Inflammatory macrophage (primary cell): ENCODE data around the gene OSBPL2.

Experiments
- DNase-seq, 2 donors: peaks; one replicate each; pipeline ENCODE4 v3.0.0-alpha.2; 2020 to 2022

Gene OSBPL2

DNA sequence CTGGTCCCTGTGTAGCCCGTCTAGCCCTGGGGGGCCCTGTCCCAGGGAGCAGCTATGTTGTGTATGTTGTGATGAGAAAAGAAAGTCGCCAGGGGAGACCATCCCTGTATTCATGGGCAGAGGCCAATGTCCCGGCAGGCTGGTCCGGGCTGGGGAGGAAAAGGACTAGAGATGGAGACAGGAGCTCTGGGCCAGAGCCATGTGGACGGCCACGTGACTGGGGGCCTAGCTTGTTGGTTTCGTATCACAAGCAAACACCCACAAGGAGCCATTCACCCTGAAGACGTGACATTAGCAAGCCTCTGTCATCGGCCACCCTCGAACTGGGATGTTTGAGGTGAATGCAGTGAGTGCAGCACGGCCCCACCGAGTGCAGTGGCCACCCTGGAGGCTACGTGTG, 15.3 kb upstream of the OSBPL2 start:
- DNase-seq = no peak

DNA sequence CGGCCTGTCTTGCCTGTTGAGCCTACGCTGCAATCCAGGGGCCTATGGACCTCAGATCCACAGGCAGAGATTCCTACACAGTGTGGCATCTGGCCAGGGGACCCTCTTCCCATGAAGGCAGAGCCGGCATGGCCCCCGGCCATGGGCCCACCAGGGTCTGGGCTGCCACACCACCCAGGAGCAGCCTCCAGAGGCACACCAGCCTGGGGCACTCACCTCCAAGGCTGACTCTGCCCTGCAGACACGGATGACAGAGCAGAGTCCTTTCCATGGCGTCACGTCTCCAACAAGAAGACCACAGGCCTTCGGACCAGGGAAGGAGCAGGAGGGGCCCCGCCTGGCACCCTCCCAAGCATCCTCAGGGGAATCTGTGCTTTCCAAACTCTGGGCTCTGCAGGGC, 14.8 kb upstream of the OSBPL2 start:
- no peak for DNase-seq

DNA sequence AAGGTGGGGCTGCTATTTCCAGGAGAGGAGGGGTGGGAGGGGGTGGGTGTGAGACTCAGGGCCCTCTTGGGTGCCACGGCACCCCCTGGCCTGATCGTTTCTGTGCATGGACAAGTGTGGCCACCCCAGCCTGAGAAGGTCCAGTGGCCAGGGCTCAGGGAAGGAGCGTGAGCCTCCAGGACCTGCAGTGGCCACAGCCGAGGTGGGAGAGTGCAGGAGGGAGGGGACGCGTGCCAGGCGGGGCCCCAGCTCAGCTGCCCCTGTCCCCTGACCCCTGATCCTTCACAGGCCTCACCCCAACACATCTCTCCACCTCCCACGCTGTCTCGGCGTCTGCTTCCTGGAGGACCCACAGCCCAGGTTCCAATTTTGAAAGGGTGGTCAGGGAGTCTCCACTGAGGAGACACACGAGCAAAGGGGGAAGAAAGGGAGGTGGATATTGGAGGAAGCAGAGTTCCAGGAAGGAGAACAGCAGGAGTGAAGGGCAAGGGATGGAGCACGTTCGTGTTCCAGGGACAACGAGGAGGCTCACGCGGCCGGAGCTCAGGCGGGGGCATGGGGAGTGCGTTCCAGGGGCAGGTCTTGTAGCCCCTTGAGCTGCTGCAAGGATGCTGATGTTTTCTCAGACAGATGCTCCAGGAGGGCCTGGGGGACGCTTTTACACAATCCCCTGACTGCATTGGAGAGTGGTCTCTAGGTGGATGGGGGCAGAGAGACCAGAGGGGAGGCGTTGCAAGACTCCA, 14.0 kb upstream of the OSBPL2 start:
- no peak for DNase-seq

DNA sequence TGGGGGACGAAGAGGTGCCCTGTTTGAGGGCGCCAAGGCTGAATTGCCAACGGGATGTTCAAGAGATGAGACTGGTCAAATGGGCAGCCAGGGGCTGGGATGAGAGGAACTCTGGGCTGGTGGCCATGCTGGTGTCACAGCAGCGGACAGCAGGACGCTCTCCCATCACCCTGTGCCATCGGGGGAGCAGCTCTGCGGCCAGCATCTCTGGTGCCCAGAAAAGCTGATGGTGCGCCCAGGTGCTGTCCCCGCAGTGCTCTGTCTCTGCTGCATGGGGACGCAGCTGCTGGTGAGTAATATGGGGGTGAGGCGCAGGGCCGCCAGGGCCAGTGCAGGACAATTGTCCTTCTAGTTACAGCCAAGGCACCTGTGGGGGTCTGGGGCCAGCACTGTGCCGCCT, 13.3 kb upstream of the OSBPL2 start:
- DNase-seq = no peak

DNA sequence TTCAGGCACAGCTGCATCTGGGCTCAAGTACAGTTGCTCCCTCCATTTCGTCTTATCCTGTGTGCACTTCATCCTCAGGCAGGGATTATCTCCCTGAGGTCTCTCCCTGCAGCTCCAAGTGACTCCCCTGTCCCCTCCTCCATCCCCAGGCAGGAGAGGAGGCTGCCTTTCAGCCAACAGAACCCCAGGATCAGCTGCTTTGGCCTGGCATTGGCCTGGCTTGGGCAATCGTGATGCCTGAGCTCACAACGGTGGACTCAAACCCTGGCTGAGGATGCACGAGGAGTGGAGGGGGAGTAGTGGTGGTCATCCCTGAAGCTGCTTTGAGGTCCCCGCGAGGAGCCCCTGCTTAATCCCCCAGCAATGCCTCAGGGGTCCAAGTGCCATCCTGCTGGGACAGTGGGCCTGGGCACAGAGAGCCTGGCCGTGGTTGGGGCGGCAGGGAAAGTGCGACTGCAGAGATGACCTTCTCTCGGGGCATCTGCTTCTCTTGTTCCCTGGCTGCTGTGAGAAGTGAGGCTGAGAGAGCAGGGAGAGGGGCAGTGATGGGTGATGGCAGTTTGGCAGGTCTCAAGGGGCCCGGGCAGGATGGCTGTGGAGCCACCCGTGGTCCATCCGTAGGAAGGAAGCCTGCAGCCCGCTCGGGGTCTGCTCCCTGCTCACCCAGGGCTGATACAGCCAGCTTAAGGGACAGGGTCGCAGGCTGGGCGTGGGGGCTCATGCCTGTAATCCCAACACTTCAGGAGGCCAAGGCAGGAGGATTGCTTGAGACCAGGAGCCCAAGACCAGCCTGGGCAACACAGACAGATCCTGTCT, 12.3 kb upstream of the OSBPL2 start:
- DNase-seq = no peak

DNA sequence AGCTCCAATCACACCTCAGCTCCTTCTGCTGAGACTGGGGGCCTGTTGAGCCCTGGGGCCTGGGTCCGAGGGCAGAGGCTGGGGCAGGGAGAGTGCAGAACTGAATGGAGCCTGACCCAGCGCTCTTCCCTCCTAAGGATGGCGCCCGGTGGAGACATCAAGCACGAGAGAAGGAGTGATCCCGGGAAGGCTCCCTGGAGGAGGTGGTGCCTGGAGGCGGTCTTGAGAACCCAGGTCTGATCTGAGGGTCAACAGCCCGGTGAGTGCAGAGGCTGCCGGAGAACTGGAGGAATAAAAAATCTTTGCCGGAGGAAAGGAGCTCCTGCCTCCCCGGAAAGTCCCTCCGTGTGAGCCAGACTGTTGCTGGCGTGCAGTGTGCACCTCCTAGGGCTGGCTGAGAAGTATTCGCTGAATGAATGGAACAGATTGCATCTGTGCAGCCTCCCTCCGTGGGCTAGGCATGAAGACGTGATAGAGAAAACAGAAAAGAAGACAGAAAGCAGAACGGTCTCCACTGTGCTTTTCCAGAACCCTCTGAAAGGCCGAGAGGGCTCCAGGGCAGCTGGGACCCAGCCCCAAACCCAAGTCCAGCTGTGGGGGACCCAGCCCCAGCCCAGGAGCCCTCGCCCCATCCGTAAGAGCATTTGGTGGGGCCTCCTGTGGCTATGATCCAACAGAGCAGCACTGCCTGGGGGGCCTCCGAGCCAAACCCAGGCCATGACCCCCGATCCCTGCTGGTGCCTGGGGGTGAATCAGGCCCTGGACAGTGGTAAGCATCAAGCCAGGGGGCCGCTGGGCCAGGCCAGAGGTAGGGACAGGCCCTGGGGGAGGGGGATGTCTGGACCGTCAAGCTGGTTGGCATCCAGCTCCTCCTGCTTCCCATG, 11.4 kb upstream of the OSBPL2 start:
- DNase-seq = no peak

DNA sequence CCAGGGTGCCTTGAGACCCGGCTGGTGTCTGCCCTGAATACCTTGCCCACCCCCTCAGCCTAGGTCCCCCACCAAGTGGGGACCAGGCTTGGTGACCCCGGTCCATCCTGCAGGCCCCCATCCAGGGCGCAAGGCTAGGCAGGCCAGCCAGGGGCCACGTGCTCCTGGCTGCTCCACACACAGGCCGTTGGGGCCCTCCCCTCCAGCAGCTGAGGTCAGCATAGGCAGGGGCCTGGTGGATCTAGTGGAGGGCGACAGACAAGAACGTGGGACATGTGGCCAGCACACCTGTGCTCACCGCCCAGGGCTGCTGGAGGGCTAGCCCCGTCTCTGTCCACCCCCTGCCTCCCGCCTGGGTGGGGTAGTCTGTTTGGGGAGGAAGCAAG, 10.7 kb upstream of the OSBPL2 start:
- DNase-seq = no peak

DNA sequence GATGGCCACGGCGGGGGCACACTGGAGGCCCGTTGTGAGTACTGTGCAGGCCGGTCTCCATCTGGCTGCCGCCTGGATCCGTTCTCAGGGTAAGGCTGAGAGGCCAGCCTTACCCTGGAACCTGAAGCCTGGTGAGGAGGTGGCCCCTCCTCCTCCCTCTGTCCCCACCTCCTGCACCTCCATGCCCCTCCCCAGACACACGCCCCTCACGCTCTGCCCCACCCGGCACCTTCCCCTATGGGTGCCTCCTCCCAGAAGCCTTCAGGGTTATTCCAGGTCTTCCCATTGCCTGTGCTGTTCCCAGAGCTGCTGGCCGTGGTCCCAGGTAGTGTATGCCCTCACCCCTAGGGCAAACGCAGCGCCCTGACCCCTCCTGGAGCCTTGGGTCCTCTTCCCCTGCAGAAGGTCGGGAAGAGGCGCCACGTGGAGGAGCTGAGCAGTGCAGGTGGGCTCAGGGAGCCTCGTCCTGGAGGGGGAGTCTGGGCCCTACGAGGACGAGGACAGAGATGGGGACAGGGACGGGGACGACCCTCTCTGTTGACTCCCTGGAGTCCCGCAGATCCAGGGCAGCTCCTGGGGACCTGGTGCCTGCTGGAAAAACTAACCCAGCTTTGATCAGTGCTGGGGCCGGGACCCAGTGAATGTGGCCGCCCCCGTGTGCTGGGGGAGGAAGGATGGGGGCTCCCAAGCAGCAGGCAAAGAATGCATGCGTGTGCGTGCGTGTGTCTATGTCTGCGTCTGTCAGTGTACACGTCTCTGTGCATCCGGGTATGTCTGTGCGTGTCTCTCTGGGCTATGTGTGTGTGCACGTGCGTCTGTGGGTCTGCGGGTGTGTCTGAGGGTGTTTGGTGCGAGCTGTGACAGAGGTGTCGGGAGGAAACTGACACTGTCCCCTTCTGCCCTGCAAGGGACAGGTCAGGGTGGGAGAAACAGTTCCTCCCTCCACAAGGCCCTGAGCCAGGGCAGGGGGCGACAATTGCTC, 10.1 kb upstream of the OSBPL2 start:
- DNase-seq = no peak

DNA sequence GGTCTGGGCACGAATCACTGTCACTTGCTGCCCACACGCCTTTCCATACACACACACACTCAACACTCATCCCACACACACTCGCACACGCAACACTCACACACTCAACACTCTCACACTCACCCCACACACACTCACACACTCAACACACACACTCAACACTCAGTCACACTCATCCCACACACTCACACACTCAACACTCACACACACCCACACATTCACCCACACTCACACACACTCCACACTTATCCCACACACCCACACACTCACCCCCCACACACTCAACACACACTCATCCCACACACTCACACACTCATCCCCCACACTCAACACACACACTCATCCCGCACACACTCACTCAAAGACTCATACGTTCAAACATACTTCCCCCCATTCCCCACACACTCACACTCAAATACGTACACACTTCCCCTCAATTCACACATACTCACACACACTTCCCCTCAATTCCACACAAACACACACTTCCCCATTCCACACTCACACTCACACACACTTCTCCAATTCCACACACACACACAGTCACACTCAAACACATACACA, 9.3 kb upstream of the OSBPL2 start:
- no peak for DNase-seq

DNA sequence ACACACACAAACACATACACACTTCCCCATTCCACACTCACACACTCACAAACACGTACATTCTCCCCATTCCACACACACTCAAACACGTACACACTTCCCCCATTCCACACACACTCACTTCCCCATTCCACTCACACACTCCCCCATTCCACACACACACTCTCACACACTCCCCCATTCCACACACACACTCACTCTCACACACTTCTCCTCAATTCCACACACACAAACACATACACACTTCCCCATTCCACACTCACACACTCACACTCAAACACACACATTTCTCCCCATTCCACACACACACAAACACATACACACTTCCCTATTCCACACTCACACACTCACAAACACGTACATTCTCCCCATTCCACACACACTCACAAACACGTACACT, 8.7 kb upstream of the OSBPL2 start:
- DNase-seq = no peak

DNA sequence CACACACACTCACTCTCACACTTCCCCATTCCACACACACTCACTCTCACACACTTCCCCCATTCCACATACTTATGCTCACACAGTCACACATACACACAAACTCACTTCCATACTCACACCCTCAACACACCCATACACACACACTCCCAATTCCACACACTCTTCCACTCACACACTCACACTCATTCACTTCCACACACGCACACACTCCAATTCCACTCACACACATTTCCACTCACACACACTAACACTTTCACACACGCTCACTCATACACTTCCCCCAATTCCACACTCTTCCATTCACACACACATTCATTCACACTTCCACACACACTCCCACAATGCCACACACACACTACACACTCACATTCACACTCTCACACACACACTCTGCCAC, 8.0 kb upstream of the OSBPL2 start:
- no peak for DNase-seq

DNA sequence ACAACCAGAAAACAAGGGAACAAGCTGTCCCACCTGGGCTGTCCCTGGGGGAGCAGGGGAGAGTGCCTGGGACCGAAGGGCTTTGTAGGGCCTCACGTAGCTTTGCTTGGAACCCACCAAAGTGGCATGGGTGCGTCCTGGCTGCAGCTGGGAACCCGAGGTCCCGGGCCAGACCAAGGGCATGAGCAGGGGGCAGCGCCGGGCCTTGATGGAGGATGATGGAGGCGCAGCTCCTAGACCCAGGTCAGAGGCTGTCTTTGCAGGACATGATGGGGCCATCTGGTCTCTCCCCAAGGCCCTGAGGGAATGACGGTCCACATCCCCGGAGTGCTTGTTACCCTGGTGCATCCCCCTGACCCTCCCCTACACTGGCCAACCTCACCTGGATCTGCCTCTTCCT, 7.6 kb upstream of the OSBPL2 start:
- DNase-seq = no peak

DNA sequence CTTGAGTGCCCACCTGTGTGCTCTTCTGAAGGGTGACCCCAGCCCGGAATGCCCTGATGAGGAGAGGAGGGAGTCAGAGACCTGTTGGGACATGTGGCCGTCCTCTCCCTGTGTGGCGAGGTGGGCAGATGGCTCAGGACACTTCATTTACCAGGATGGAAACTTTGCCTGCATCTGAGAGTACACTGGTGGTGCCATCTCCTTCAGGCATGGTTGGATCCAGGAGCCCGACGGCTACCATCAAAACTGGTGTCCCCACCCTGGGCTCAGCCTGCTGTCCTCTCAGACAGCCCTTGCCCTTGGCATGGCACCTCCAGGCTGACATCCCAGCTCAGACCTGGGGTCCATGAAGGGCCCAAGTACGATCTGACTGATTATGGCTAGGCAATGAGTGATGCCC, 7.0 kb upstream of the OSBPL2 start:
- no peak for DNase-seq

DNA sequence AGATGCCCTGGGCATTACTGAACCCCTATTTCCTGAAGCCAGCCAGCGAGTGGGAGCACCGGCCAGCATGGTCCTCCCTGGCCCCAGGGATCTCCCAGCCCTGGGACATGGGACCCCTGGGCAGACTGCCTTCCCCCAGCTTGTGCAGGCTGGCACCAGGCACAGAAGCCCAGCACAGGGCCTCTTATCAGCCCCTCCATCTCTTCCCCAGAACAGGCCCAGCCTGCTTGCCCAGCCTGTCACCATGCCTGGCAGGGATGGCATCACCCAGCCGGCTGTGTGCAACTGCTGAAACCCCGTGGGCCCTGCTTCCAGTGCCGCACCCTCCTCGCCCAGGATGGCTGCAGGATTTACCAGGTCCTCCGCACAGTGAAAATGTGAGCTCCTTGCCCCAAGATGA, 6.1 kb upstream of the OSBPL2 start:
- DNase-seq = no peak

DNA sequence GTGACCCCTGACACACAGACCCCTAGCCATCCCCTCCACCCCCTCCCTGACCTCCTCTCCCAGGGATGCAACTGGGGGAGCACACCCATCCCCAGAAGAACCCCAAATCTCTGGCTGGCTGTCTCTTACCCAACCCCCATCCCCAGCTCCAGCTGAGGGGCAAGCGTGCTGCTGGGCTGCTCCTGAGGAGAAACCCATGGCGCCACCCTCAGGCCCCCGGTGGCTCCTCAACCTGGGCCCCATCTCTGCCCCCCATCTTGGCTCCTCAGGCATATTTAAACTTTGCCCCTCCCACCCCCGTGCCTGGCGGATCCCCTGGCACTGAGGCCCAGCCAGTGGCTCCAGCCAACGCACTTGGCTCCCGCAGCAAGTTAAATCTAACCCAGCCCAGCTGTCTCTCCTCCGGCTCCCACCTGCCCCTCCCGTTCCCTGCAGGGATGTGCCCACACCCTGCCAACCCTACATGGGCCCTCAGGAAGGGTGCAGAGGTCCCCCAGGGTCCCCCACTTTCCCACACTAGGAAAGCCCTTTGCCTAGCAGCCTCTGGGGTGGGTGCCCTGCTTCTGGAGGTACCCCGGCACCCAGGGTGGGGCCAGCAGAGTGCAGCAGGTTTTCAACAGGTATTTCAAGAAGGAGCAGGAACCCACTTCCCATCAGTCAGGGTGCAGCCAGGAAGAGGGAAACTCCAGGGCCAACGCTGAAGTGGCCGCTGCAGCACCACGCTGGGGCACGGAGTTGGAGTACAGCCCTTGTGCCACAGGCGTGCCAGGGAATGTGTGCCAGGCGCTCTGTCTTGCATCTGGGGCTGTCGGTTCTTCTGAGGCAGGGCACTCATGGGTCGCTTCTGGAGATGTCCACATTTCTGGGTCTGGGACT, 5.3 kb upstream of the OSBPL2 start:
- no peak for DNase-seq

DNA sequence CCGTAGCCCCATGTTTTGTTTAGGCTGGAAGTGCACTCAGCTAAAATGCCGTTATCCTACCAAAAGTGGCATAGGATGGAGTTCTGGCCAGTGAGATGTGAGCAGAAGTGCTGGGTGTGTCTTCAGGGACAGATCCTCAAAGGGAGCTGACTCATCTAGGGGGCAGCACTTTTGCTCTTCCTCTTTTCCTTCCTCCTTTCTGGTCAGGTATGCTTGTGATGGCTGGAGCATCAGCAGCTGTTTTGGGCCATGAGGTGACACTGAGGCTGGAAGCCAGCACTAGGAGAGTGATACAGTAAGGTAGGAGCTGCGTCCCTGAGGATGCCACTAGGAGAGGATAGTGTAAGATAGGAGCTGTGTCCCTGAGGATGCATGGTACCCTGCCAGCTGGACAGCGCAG, 4.6 kb upstream of the OSBPL2 start:
- no peak for DNase-seq

DNA sequence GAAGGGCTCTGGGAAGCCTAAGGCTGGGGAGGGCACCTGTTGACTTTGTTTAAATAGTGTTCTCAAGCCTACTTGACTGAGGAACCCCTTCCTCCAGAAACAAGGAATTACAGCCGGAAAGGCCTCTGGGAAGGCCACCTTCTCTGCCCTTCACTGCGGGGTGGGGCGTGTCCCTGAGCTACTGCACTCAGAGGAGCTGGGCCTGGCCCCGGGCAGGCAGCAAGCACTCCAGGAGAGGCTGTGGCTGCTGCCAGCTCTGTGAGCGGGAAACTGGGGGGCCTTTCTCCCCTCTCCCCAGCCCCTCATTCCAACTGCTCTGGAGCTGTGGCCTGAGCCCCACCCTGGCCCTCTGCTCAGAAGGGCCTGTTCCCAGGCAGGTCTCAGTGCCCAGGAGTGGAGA, 4.0 kb upstream of the OSBPL2 start:
- no peak for DNase-seq

DNA sequence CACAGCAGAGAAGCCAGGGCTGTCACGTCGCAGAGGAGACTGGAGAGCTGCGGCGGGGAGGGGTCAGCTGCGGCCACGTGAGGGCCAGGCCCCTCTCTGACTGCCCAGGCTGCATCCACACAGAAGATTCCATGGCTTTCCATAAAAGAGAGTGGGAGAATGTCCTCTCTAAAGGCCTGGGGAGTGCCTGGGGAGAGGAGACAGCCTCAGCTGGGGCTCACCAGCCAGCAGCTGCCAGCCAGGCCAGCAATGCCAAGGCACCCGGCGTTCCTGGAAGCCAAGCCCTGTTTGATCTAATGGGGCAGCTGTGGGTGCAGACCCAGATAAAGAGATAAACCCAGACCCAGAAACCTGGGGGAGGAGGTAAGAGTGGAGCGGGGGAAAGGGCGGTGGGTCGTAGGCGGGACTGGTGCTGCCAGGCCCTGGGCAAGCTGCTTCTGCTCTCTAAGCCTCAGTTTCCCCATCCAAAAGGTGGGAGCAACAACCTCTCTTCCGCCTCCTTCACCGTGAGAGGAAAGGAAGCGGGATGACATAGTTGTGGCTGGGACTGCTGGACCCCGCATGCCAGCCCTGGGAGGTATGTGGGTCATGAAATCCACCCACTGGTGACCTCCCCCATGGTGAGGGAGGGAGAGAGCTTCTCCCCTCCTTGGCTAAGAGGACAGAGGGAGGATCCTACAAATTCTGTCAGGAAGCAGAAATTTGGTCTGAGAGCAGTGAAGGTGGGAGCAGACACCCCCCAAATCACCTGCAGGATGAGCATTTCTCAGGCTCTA, 3.1 kb upstream of the OSBPL2 start:
- DNase-seq = no peak

DNA sequence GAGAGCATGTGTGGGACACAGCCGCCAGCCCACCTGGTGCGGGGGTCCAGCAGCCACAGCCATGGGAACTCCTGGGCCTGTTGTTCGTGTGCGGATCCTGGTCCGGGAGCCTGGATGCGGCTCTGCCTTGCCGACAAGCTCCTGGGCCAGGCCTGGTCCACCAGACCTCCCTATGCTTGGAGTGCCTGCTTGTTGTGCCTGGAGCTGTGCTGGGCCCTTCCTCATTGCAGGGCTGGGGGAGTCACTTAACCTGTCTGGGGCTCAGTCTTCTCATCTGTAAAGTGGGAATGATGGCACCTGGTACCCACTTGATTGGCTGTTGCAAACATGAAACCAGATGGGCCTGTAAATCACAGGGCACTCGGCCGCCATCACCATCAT, 2.6 kb upstream of the OSBPL2 start:
- DNase-seq = no peak

DNA sequence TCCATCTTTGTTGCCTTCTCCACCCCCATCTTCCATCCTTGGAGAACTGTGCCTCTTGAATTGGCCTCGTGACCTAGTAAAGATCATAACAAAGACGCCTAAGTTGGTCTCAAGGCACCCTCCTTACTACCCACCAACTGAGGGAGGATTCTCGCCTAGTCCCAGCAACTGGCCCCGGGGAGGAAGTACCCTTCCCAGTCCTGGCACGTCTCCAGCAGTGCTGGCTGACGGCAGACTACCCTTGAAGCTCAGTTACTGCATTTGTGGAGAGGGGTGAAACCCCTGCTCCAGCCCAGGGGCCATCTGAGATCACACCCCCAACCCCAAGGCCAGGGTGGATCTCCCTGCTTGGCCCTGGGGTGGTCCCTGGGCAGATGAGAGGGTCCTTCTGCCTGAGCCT, 2.1 kb upstream of the OSBPL2 start:
- no peak for DNase-seq
